ELR (cell line): ENCODE measurements around the gene PTPRCAP.
A peak's percentile ranks its signal among the peaks of the same experiment; 100 is the strongest.
"Not testable (repeated sequence)": the region's sequence is repeated elsewhere in the genome, so short reads cannot be mapped to it uniquely, and the experiment has no call there.

Experiments used
- DNase-seq: peaks from one replicate; pipeline ENCODE4 v3.0.0-alpha.2; 2015; ENCODE audit warnings: low read depth

Gene PTPRCAP

DNA sequence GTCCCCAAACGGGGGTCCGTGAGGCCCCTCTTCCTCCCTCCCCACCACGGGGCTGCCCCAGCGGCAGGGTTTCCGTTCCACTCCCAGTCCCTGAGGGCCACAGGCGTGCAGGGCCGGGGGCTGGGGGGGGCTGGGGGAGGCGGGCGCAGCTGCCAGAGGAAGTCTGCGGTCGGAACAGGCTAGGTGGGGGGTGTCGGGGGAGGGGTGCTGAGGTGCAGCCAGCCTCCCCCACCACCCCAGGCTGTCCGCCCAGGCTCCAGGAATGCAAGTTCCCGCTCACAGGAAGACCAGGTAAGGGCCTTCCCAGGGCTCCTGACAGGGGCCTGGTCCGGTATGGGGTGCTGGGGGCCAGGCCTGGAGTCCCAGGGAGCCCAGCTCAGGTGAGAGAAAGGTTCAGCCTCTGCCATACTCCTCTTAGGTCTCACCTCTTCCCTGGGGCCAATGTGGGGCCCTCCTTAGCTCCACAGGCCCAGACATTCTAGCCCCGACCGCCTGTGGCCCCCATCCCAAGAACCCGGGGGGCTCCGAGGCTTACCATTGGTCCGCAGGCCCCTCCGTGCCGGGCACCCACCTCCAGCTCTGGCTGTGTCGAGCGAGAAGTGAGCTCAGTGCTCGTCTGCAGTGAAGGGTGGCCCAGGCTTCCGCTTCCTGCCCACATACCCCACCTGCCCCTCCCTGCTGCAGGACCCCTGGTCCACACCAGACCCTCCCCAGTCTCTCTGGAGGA, at the start of gene PTPRCAP:
Gene PTPRCAP, minus strand, starts transcription at position 601 of the 727 bp plus-strand sequence. Its CDS starts 63 bp downstream, at position 538.
- DNase-seq: no peak

- DNase-seq: no peak
Measured at GRCh38 chr11:67486481-67487195, 49.2 kb upstream of the PTPRCAP start.

DNA sequence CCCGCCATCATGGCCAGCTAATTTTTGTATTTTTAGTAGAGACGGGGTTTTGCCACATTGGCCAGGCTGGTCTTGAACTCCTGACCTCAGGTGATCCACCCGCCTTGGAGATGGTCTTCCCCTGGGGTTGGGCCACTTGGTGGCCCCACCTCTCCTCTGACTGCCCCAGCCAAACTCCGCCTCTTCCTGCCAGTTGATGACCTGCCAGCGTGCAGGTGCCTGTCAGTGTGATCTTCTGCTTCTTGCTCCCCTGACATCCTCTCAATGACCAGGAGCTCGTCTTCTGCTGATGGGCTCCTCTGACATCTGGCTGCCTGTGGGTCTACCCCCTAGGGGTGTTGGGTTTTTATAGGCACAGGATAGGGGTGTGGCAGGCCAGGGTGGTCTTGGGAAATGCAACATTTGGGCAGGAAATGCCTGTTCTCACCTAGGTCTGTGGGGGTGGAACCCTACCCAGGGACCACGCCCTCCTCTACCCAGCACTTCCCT, 48.4 kb upstream of the PTPRCAP start:
- not testable (repeated sequence) for DNase-seq

DNA sequence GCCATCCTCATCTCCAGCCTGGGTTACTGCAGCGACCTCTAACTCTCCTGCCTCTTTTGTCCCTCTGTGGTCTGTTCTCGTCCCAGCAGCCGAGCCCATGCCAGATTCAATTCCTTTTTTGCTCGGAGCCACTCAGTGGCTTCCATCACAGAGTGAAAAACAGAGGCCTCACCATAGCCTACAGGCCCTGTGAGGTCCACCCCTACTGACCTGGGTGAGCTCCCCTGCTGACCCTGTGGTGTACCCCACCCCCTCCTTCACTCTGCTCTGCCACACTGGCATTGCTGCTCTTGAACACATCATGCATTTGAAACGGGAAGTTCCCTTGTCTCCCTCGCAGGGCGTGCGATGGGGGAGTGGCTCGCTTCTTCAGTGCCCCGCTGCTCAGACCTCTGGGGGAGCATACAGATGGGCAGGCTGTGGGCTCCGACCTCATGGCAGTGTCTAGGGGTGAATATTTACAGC, 47.4 kb upstream of the PTPRCAP start:
- no peak for DNase-seq

GRCh38 chr11:67483831-67484665, 46.6 kb upstream of the PTPRCAP start:
- no peak for DNase-seq

GRCh38 chr11:67482827-67483798, 45.6 kb upstream of the PTPRCAP start, which contains the start of gene AIP:
AIP (plus strand) TSS chr11:67483026; CDS start chr11:67483159, 133 bp downstream.
- peak; percentile 98 for DNase-seq

- DNase-seq: no peak
Measured at GRCh38 chr11:67482275-67482826, 44.9 kb upstream of the PTPRCAP start.

DNA sequence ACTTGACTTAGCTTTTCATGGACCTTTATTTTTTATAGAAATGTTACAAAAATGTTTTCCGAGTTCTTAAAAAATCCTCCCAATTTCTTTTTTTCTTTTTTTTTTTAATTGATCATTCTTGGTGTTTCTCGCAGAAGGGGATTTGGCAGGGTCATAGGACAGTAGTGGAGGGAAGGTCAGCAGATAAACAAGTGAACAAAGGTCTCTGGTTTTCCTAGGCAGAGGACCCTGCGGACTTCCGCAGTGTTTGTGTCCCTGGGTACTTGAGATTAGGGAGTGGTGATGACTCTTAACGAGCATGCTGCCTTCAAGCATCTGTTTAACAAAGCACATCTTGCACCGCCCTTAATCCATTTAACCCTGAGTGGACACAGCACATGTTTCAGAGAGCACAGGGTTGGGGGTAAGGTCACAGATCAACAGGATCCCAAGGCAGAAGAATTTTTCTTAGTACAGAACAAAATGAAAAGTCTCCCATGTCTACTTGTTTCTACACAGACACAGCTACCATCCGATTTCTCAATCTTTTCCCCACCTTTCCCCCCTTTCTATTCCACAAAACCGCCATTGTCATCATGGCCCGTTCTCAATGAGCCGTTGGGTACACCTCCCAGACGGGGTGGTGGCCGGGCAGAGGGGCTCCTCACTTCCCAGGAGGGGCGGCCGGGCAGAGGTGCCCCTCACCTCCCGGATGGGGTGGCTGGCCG, 40.0 kb upstream of the PTPRCAP start:
- not testable (repeated sequence) for DNase-seq

DNA sequence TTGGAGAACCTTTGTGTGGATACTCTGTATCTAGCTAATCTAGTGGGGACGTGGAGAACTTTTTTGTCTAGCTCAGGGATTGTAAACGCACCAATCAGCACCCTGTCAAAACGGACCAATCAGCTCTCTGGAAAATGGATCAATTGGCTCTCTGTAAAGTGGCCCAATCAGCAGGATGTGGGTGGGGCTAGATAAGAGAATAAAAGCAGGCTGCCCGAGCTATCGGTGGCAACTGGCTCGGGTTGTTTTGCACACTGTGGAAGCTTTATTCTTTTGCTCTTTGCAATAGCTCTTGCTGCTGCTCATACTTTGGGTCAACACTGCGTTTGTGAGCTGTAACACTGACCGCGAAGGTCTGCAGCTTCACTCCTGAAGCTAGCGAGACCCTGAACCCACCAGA, 39.2 kb upstream of the PTPRCAP start:
- DNase-seq: not testable (repeated sequence)

- no peak for DNase-seq
Measured at GRCh38 chr11:67472882-67473281, 35.4 kb upstream of the PTPRCAP start.

- DNase-seq: no peak
Measured at GRCh38 chr11:67470337-67471002, 33.0 kb upstream of the PTPRCAP start.

DNA sequence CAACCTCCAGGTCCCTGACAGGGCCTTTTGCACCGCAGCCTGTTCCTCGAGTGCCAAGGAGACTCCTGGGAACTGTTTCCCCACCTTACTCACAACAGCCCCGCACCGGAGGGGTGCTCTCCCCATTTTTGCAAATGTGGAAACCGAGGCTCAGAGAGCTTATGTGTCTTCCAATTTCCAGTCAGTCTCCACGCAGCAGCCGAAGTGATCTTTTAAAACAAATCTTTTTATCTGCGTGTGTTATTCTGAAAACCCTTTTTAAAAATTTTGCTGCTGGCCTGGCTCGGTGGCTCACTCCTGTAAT, 32.0 kb upstream of the PTPRCAP start:
- DNase-seq: no peak

DNA sequence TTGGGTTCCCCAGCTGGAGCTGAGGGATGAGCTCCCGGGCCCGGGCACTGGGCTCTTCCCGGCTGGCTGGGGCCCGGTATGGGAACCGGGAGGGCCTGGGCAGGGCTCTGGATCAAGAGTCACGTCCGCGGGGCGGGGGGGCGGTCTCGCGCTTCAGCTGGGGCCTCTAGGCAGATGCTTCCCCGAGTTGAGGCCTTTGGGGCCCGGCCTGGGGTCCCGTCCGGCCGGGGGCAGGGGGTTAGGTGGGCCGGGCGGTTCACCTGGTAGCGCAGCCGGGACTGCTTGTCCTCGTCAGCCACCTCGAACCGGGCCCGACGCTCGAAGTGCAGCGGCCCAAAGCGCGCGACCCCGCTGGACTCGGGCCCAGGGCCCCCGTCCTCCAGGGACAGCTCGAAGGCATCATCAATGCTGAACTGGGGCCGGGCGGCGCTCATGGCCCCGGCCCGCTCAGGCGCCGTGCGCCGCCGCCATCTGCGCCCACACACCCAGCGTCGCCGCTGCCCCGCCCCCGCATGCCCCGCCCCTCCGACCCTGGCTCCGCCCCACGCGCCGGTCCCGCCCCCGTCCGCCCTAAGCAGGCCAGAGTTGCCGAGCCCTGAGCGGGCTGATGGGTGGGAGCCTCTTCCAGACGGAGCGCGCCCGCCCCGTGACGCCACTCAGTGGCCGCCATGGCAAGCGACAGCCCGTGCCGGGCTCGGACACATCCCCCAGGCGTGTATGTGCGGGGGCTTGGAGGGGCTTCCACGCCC, 31.5 kb upstream of the PTPRCAP start, which contains the start of gene TMEM134:
Gene TMEM134, minus strand, starts transcription at position 493 of the 749 bp plus-strand sequence. Its CDS starts 59 bp downstream, at position 434.
- peak; percentile 92 for DNase-seq

GRCh38 chr11:67468456-67468758, 30.9 kb upstream of the PTPRCAP start:
- no peak for DNase-seq

DNA sequence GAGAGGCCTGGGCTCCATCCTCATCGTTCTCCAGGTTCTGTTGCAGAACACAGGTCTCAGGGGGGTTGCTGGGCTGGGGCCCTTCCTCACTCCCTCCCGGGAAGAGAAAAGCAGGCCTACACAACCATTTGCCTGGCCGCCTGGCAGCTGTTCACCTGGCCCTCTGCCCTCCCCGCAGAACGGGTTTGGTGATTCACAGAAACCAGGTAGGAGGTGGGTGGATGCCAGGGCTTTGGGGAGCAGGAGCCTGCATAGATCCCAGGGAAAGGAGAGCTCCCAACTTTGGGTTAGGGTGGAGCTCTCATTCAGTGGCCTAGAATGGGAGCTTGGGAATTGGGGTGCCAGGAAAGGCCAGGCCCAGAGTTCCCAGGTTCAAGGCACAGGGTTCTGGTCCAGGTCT, 30.6 kb upstream of the PTPRCAP start:
- DNase-seq: no peak

DNA sequence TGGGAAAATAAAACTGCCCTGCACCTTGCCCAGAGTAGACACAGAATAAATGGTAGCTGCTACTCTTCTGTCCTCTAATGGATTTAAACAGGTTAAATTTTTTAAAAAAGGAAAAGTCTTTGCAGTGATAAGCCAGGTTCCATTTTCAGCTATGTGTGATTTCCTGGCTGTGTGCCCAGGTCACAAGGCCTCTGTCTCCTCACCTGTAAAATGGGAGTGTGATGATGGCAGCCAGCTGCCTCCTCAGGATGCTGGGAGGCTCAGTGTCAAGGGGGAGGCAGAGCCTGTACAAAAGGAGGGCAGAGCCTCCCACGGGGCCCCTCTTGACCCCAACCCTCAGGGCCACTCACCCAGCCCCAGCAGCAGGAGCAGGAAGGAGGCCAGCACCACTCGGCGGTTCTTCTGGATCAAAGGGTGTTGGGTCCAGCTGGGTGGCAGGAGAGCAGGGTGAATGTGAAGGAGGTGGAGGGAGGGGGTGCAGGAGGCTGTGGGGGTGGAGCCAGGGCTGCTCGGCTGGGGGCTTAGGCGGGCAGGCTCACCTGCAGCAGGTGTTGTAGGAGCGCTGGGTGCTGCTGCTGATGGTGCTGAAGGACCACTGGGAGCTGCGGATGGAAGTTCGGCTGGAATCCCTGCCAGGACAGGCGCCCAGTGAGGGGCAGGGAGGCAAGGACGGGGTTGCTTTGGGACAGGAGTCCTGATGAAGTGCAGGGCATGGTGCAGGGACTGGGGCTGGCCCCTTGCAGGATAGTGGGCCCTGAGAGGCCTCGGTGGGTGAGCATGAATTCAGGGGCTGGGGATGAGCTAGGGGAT, 29.7 kb upstream of the PTPRCAP start:
- DNase-seq: no peak

DNA sequence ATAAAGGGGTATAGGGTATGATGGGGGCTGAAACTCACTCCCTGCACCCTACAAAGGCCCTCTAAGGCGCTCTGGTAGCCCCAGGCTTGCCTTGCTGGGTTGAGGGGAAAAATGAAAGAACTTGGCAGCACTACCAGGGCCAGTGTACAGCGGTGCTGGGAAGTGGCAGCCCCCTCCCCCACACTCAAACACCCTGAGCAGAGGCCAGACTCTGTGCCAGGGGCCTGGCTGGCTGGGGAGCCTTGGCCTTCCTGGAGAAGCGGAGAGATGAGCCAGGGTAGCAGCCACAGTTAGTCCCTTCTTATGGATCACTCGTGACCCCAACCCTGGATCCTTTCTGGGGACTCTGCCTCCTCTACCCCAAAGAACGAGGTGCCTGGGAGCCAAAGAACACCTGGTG, 28.9 kb upstream of the PTPRCAP start:
- DNase-seq: no peak

DNA sequence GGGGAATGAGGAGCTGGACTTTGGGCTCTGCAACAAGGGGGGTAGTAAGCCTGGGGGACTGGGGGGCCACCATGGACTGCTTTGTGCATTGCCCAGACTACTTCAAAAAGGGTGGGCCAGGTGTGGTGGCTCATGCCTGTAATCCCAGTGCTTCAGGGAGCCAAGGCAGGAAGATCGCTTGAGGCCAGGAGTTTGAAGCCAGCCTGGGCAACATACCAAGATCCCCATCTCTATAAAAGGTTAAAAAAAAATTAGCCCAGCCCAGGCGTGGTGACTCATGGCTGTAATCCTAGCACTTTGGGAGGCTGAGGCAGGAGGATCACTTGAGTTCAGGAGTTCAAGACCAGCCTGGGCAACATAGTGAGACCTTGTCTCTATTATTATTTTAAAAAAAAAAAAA, 28.0 kb upstream of the PTPRCAP start:
- DNase-seq: peak; percentile 27
